ENCODE measurements around the gene GNMT. TPM values are rescaled to one million over a fixed set of nuclear protein-coding genes. Genes with fewer than 3 reads are reported as not detected.
"Not testable (repeated sequence)": the region's sequence is repeated elsewhere in the genome, so short reads cannot be mapped to it uniquely, and the experiment has no call there.

The GNMT gene
- total RNA-seq, 1 donor from 2014 or later = not detected

GRCh38 chr6:42942444-42942843 lies 18.1 kb upstream of the GNMT start:
- DNase-seq = no peak

DNA sequence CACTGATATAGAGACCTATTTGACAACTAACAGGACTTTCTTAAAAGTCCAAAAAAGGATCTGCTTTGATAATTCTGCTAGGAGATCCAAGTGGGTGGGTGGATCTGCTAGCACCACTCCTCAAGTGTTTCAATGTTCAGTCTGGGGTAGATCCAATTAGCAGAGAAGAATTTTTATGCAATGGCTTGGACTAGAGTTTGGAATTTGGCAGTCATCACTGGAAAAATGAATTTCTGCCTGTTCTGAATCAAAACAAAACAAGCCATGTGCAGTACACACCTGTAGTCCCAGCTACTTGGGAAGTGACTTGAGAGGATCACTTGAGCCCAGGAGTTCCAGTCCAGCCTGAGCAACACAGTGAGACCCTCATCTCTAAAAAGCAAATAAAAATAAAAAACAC lies 12.6 kb upstream of the GNMT start:
- DNase-seq = no peak

DNA sequence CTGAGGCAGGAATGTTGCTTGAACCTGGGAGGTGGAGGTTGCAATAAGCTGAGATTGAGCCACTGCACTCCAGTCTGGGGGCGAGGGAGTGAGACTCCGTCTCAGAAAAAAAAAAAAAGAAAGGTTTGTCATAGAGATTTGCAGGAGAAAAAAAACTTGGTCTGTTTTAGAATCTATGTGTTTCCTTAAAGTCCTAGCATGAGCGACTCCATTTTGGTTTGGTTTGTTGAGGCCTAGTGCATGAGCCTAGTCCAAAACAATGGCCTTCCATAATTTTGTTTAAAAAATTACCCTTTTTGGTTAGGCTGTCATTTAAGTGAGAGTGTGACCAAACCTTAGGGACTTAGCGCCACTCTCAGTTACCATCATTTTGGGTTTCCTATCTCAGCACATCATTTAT lies 8.2 kb upstream of the GNMT start:
- DNase-seq = no peak

- not testable (repeated sequence) for DNase-seq
Observed at GRCh38 chr6:42954405-42954804, 6.1 kb upstream of the GNMT start.

- no peak for DNase-seq
Observed at GRCh38 chr6:42958125-42958524, 2.4 kb upstream of the GNMT start.

DNA sequence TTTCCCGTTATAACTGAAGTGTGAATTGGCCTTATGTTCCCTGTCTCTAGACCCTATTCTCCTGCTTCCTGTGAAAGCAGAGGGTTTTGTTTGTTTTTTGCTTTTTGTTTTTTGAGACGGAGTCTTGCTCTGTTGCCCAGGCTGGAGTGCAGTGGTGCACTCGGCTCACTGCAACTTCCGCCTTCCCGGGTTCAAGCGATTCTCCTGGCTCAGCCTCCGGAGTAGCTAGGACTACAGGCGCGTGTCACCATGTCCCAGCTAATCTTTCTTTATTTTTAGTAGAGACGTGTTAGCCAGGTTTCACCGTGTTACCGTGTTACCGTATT lies 674 bp upstream of the GNMT start:
- DNase-seq = no peak

GRCh38 chr6:42961020-42961470 lies 491 bp downstream of the GNMT start:
- no peak for DNase-seq

GRCh38 chr6:42962096-42962495 lies 1.5 kb downstream of the GNMT start:
- no peak for DNase-seq

GRCh38 chr6:42962502-42963178 lies 2.1 kb downstream of the GNMT start:
- DNase-seq = no peak

- no peak for DNase-seq
Observed at GRCh38 chr6:42963179-42963854, 2.8 kb downstream of the GNMT start.

DNA sequence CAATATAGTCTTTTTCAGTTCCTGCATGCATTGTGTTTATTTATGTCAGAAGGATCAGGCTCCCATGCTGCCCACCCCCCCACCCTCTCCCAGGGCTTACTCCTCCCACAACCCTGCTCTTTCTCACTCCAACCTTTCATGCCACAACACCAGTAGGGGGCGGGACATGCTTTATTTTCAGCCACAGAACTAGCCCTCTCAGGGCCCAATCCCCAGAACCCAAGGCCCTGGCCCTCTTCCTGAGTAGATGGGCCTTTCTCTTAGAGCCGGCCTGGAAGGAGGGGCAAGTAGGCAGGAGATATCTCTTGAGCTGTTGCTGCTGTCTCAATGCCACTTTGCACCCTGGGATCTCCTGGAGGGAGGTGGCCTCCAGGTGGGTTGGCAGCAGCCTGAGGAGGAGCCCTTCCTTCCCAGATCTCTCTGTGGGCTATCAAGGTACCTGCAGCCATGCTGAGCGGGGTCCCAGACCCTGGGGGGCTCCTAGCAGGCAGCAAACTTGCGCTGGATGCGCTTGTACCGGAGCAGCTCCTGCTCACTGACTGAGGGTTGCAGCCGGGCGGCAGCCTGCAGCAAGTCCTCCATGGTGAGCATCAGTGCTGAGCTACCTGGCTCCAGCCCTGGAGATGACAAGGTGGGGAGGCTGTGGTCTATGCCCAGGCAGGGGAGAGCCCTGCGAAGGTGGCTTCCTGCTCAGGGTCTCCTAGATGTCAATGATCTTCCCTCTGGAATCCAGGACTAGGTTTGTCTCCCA lies 3.5 kb downstream of the GNMT start:
- DNase-seq = peak; percentile 65

DNA sequence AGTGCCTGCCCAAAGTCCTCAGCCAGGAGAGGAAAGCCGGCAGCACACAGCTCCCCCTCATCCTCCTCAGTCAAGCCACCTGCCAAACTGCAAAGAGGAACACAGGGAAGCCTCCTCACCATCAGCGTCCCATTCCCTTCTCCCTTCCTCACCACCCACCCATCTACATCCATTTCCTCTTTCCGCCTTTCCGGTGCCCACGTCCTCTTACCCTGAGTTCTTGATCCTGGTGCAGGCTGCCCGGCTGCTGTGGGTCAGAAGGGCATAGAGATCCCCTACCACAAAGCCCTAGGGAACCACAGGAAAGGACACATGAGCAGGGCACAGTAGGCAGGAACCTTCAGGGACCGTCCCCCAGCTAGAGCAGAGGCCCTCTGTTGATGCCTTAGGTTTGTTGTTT lies 6.0 kb downstream of the GNMT start:
- DNase-seq = no peak

GRCh38 chr6:42967228-42967627 lies 6.7 kb downstream of the GNMT start:
- DNase-seq = no peak

GRCh38 chr6:42968126-42968701 lies 7.7 kb downstream of the GNMT start:
- DNase-seq = no peak

DNA sequence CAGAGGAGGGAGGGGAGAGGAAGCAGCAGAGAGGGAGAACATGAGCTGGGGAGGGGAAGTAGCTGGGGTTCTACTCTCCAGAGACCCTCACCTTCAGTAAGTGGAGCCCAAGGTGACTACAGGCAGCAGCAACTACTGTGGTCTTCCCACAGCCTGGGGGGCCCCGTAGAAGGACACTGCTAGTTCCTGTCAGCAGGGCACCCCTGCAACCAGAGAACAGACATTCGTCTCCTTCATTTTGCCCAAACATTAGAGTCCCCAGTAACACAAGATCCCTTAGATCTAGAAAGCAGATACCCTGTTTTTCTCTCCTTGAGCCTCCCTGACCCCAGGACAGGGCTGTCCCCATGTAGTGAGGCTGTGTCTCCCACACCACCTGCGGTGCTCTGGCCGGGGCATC lies 8.2 kb downstream of the GNMT start:
- DNase-seq = no peak

- no peak for DNase-seq
Observed at GRCh38 chr6:42969431-42969830, 8.9 kb downstream of the GNMT start.

DNA sequence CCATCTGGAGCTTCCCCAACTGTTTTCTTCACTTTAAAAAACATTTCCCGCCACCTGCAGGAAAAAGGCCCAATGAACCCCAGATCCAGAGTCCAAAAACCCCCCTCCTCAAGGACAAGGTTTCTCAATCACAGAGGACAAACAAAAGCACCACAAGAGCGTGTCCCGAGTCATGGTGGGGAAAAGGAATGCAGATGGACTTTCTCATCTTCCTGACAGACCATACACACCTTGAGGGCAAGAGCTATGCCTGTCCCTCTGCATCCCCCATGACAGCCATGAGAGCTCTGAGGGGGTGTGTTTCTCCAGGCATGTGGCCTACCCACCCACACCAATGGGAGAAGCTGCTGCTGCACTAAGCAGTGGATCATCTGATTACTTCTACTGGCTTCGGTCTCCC lies 9.4 kb downstream of the GNMT start:
- no peak for DNase-seq

DNA sequence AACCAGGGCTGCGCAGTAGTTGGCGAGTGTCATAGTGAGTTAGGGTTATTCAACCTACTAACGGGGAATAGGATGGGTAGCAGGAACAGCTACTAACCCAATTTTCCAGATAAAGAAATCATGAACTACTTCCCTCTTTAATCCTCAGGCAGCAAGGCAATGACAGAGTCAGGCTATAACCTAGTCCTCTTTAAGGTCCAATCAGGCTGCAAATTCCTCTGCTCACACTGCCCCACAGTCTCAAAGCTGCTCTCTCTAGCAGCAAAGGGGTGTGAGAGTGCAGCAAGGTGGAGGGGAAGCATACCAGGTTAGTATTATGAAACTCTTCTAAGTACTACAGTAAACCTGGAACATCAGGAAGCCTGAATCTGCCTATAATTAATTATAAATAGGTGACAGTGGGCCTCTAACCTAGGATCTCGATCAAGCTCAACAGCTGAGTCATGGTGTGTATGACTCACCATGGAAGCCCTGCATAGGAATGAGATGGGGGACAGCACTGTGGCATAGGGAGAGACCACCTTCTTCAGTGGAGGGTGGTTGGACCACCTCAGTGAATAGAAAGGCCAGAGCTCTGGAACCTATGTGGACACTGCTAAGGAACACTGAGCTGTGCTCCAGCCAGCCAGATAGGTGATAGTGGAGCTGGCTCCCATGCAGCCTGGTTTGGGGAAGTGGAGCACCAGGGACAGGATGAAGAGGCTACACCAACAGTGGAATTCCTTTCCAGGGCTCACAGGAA lies 10.5 kb downstream of the GNMT start:
- peak; percentile 30 for DNase-seq

GRCh38 chr6:42971746-42972327 lies 11.3 kb downstream of the GNMT start:
- DNase-seq = no peak

GRCh38 chr6:42973926-42974325 lies 13.4 kb downstream of the GNMT start:
- DNase-seq = no peak

DNA sequence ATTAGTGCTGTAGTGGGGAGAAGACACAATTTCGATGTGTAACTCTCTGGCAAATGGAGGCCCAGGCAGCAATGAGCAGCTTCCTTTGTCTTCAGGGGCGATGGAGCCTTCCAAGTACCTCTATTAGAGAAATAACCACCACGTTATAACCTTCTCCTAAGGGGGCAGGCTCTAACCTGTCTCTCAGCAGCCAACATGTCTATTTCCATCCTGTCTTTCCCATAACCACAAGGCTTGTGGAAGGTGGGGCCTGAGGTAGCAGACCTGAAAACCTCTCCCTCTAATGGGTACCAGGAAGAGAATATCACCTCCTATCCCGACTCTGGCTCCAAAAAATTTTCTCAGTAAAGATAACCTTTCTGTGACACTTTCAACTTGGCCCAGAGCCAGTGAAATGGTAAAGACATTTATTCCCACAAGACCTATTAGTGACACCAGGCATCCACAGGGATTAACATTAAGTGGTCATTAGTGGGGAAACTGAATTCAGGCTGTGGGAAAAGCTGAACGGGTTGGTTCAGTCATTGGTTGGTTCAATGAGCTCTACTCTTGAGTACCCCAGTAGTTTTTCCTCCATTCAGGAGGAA lies 14.5 kb downstream of the GNMT start:
- DNase-seq = no peak

DNA sequence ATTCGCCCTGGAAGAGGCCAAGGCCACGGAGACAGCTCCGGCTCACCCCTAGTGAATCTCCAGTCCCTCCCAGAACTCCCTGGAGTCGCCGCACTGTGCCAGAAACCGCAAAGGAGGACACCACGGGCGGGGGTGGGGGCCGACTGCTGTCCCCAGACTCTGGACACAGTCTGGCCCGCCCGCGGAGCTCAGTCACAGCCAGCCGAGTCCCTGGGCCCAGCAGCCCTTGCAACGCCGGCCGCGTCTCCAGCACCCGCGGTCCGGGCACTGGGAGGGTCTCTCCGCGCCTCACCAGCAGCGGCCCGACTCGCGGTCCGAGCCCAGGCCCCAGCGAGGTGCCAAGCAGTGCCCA lies 17.9 kb downstream of the GNMT start:
- peak; percentile 43 for DNase-seq
